Cardiac fibroblast (primary cell): ENCODE data around the gene DMTF1.
"Not testable (repeated sequence)": the region's sequence is repeated elsewhere in the genome, so short reads cannot be mapped to it uniquely, and the experiment has no call there.

Experiments used
- DNase-seq, 2 donors: peaks; one replicate each; pipeline versions ENCODE4 v3.0.0 to v3.0.0-alpha.2; 2010; ENCODE audit warnings: low read depth in 2 of 2
- H3K4me3 ChIP-seq, 2 donors: replicated peaks in 1 of 2; 1 replicate in 1 of 2; 2 replicates in 1 of 2; pipeline ENCODE4 v1.5.1; 2011; ENCODE audit warnings: low read depth in 2 of 2, low read length in 2 of 2, mild to moderate bottlenecking in 2 of 2, moderate library complexity in 1 of 2
- CTCF ChIP-seq: IDR thresholded peaks from one replicate; pipeline ENCODE4 v1.5.1; 2011; ENCODE audit warnings: low read depth, mild to moderate bottlenecking, low read length, inconsistent platforms

Gene DMTF1

GRCh38 chr7:87204933-87205332 lies 52.7 kb downstream of the DMTF1 start:
- no peak overlapping the region for H3K4me3 ChIP-seq
- DNase-seq = no peak
- no peak for TF ChIP-seq CTCF

GRCh38 chr7:87205701-87206100 lies 53.4 kb downstream of the DMTF1 start:
- DNase-seq, H3K4me3 ChIP-seq: not testable (repeated sequence)

- no peak overlapping the region for H3K4me3 ChIP-seq
- peak in 1 of 2 donors; percentile 56 for DNase-seq
- no peak for TF ChIP-seq CTCF
Observed at GRCh38 chr7:87206361-87206760, 54.1 kb downstream of the DMTF1 start.

- no peak overlapping the region for H3K4me3 ChIP-seq
- DNase-seq = no peak
- no peak for TF ChIP-seq CTCF
Observed at GRCh38 chr7:87209295-87209924, 57.2 kb downstream of the DMTF1 start.

- DNase-seq = no peak
Observed at GRCh38 chr7:87210506-87210905, 58.3 kb downstream of the DMTF1 start.

GRCh38 chr7:87212498-87212897 lies 60.2 kb downstream of the DMTF1 start:
- no peak overlapping the region for H3K4me3 ChIP-seq
- no peak for DNase-seq
- TF ChIP-seq CTCF = no peak

More at GRCh38 chr7:87210506-87210905, 58.3 kb downstream of the DMTF1 start:
- no peak overlapping the region for H3K4me3 ChIP-seq
- no peak for TF ChIP-seq CTCF

GRCh38 chr7:87213252-87213651 lies 61.0 kb downstream of the DMTF1 start:
- H3K4me3 ChIP-seq = no peak overlapping the region
- TF ChIP-seq CTCF = no peak
- no peak for DNase-seq
